GM21367 (cell line): Measurements from ENCODE around the gene SCYL1.

Experiments used
- ATAC-seq: cut with Tn5 transposase; IDR thresholded peaks from one replicate; pipeline ENCODE4 v1.9.1; 2021; ENCODE audit not compliant: unreplicated experiment

The SCYL1 gene

DNA sequence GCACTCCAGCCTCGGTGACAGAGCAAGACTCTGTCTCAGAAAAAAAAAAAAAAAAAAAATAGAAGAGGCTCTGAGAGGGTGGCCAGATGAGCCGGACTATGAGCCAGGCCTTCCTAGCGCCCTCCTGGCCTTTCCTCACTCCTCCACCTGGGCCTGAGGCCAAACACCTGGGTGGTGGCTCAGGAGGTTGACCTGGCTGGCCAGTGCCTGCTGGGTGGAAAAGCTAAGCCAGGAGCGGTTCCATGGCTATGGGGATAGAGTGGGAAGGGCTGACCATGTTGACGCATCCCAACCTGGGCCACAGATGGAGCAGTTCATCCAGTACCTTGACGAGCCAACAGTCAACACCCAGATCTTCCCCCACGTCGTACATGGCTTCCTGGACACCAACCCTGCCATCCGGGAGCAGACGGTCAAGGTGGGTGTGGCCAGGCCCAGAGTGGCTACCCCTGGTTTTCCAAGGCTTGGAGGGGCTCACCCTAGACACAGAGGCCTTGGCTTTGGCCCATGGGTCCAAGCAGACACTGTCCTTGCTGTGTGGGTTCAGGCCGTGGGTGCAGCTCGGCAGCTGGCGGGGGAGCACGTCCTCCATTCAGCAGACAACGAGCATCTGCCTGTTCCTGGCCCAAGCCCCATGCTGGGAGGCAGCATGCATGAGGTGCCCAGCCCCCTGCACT lies 7.6 kb downstream of the SCYL1 start:
- no peak for ATAC-seq

DNA sequence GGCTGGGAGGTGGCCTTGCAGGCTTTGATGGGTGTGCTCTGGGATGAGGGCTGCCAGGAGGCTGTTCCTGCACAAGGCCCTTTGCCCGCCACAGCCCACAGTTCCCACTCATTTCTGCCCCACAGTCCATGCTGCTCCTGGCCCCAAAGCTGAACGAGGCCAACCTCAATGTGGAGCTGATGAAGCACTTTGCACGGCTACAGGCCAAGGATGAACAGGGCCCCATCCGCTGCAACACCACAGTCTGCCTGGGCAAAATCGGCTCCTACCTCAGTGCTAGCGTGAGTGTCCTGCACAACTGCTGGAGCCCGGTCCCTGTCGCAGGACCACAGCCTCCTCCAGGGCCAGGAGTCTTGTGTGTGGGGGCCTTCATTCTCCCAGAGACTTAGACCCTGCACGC lies 10.2 kb downstream of the SCYL1 start:
- ATAC-seq: no peak

DNA sequence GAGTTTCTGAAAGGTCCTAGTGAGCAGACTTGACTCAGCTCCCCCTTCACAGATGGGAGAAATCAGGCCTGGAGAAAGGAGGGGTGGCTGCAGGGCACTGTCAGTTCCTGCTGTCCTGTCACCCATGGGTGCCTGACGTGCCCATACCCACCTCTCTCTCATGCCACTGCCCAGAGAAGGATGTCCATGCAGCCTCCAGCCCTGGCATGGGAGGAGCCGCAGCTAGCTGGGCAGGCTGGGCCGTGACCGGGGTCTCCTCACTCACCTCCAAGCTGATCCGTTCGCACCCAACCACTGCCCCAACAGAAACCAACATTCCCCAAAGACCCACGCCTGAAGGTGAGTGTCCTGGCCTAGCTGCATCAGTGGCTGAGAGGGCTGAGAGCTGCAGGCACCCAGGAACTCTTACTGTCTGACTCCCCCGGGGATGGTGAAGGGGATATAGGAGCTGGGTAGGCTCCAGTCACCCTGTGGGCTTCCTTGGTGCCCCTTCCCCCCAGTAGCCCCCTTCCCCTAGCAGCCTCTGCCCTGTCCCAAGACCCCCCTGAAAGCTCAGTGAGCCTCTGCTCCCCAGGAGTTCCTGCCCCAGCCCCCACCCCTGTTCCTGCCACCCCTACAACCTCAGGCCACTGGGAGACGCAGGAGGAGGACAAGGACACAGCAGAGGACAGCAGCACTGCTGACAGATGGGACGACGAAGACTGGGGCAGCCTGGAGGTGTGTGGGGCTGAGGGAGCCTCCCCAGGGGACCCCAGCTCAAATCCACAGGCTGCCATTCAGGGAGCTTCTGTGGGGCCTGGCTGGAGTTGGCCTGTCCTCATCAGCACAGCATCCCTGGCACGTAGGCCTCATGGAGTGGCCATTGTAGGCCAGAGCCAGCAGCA lies 11.8 kb downstream of the SCYL1 start:
- ATAC-seq: no peak

DNA sequence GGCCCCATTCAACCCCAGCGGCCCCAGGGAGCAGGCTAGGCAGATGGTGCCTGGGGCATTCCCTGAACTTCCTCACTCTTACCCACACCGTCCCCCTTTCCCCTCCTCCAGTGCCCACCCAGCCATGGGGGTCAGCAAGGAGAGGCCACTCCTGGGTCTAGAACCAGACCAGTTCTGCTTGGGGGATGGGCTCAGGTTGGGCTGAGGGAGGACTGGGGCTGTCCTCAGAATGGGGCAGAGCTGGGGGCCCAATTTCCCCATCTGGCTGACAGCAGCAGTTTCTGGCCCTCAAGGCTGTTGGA lies 12.4 kb downstream of the SCYL1 start:
- no peak for ATAC-seq

DNA sequence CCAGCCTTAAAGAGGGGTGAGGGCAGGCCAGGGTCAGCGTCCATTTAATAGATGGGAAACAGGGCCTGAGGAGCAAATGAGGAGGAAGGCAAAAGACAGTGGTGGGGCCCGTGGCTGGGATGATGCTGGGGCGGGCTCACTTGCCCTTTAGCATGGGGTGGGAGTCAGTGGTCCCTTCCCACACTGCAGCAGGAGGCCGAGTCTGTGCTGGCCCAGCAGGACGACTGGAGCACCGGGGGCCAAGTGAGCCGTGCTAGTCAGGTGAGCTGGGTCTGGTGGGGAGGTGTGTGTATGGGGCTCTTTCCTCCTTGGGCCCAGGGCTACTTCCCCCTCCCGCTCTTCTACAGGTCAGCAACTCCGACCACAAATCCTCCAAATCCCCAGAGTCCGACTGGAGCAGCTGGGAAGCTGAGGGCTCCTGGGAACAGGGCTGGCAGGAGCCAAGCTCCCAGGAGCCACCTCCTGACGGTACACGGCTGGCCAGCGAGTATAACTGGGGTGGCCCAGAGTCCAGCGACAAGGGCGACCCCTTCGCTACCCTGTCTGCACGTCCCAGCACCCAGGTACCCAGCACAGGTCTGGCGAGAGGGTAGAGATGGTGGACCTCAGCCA lies 12.8 kb downstream of the SCYL1 start:
- ATAC-seq: no peak

DNA sequence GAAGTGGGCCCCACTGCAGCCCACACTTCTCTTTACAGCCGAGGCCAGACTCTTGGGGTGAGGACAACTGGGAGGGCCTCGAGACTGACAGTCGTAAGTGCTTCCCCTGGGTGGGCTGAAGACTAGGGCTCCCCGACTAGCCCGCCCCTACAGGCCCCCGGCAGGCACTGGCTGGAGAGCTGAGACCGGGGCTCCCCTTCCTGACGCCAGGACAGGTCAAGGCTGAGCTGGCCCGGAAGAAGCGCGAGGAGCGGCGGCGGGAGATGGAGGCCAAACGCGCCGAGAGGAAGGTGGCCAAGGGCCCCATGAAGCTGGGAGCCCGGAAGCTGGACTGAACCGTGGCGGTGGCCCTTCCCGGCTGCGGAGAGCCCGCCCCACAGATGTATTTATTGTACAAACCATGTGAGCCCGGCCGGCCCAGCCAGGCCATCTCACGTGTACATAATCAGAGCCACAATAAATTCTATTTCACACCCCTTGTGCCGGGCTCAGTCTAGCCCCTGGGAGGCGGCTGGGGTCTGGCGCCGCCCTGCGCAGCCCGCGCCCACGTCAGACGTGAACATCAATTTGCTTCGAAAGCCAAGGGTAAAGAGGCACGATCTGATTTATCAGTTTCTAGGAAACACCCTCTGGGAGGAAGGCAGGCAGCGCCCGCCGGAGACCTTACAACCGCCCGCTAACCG lies 13.5 kb downstream of the SCYL1 start:
- no peak for ATAC-seq

DNA sequence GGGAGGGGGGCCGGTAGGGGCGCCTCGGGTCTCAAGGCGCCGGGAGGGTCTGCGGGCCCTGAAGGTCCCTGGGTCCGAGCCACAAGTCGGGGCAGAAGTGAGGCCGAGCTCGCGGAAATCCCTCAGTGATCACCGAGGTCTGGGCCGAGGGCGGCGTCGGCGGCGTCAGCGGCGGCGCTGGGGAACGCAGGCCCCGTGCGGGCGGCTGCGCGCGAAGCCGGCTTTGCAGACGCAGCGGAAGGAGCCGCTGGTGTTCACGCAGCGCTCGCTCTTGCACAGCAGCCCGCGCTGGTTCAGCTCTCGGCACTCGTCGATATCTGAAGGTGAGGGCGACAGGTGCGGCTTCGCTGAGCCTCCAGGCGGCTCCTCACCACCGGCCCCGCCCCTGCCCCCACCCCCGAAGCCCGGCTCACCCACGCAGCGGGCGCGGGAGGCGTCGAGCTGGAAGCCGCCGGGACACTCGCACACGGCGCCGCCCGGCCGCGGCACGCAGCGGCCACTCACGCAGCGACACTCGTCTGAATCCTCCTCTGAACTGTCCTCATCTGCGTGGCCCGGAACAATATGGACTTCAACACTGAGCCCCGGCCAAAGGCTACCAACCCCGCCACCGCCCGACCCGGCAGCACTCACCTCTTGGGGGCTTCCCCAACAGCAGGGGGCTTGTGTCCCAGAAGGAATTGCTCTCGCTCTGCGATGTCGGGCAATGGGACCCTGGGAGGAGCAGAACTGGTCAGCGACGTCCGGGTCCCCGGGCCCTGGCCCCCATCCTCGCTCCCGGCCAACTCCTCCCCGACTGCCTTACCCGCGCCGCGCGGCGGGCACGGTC lies 14.2 kb downstream of the SCYL1 start:
- no peak for ATAC-seq

DNA sequence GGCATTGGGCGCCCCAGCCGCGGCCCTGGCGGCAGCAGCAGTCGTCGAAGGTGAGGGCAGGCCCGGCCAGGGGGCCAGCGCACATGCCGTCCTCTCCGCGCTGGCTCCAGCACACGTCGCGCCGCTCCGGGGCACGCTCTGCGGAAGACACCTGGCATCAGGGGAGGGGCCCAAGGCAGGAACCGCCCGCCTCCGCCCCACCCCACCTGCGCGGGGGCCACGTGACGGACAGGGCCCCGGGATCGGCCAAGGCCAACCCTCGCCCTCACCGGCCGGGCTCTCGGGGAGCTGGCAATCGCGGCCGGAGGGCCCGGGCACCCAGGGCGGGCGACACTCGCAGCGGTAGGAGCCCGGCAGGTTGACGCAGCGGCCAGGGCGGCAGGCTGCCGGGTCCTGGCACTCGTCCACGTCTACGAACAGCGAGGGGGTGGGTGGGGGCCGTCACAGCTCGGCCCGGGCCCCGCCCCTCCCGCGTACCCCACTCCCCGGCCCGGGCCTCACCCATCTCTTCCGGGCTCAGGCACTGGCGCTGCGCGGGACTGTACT lies 14.9 kb downstream of the SCYL1 start:
- peak; percentile 1 for ATAC-seq

DNA sequence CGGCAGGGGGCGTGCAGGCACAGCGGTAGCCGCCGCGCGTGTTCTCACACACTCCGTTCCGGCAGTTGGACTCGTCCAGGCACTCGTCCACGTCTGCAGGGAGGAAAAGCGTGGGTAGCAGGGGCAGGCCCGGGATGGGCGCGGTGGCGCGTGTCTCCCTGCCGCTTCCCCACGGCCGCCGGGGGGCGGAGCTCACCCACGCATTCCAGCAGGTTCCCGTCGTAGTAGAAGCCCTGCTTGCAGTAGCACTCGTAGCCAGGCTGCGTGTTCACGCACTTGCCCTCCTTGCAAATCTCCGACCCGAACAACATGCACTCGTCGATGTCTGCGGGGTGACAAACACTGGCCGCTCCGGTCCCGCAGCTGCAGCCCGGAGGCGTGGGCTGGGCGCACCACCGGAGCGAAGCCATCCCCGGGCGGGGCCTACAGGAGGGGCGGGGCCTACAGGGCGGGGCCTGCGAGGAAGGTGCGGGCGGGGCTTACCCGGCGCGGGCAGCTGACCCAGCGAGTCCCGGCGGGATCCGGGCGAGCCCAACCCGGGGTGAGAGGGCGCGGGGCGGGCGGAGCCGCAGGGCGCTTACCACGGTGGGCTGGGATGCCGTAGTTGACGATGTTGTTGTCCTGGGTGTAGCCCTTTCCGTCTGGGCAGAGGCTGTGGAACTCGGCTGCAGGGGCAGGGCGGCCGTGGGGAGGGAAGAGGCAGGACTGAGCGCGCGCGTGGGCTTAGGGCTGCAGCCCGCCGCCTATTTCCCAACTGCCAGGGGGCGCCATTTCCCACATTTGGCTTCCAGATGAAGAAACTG lies 15.6 kb downstream of the SCYL1 start:
- peak; percentile 44 for ATAC-seq

DNA sequence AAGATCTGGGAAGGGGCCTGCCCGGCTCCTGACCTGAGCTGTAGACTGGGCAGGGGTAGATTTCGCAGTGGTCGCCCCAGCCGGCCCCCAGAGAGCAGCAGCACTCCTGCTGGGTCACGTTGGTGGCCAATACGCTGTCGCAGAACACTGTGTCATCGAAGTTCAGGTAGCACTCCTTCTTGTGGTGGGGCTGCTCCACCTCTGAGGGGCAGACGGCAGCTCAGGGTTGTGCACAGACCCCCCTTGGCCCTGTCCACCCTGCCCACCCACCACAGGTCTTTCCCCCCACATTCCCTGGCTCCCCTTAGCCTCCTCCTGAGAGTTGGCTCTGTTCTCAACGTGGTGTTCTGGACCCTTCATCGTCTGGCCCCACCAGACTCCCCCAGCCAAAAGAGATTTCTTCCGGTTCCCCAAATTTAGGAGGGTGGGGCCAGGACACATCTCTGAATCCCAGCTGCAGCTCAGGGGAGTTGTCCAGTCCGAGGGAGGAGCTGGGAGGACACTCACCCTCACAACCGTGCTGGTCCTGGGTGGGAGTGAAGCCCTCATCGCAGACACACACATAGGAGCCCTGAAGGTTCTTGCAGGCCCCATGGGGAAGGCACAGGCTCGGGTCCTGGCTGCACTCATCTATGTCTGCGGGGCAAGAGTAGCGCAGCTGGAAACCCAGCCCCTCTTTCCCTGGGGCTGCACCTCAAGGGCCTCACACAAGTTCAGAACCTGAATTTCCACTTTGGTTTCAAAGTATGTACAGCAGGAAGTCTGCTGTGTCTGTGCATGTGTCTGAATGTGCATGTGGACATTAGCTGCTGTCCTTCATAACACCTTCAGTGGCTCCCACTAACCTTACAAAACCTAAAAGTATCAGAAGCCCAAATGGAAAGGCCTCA lies 16.5 kb downstream of the SCYL1 start:
- ATAC-seq: no peak

DNA sequence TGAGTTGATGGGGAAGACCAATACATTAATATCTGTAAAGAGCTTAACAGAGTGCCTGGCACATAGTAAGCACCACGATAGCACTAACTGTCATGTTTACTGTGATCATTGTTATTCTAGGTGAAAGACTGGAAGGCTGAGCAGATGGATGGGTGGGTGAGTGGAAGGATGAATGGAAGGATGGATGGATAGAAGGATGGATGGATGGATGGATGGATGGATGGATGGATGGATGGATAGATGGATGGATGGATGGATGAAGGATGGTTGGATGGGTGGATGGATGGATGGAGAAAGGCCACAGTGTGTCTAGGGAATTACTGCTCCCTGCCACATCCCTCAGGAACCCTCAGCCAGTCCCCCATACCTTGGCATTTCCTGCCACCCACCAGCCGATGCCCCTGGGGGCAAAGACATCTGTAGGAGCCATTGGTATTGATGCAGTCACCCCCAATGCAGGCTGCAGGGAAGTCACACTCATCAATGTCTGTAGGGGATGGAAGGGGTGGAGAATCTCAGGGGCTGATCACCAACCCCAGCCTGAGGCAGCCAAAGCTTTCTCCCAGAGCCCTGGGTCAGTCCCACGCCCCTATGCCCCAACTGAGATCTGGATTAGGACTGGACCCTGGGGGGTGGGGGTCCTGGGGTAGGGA lies 18.0 kb downstream of the SCYL1 start:
- no peak for ATAC-seq

DNA sequence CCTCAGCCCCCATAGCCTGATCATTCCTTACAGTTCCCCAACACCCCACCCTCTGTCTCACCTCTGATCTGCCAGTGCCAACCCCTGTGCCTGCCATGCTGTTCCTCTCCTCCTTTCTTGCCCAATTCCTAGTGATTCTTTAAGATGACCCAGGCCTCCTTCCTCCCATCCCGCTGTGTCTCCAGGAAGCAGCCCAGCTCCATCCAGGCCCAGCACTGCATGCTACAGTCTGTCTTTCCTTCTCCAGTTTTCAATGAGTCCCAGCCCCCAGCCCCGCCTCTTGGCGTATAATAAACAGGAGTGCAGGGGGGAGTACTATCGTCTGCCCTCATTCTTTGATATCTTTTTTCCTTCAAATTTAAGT lies 21.0 kb downstream of the SCYL1 start:
- no peak for ATAC-seq

DNA sequence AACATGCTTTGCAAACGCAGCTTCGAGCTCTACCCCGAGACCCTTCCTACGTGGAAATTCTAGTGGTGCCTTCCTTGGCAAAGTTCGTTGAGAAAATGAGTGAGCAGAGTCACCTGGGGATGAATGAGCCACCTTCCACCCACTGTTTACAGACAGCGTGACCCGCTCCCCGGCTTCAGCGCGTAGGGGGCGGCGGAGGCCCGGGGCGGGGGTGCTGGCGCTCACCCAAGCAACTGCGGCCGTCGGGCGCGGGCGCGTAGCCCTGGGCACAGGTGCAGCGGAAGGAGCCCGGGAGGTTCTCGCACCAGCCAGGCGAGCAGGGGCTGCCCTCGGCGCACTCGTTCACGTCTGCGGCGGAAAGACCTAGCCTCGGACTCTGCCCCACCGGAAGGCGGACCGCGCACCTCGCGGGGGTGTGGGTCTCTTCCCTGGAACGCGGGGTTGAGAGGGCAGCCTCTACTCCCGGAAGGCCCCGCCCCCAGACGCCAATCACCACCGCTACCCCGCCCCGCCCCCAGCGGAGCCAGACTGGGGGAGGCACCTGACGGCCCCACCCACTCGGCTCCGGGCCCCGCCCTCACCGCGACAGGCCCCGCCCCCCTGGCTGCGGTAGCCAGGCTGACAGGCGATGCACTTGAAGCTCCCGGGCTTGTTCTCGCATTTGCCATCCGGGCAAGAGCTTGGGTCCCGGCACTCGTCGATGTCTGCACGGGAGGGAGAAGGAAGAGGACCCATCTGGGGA lies 21.5 kb downstream of the SCYL1 start:
- ATAC-seq: peak; percentile 60

DNA sequence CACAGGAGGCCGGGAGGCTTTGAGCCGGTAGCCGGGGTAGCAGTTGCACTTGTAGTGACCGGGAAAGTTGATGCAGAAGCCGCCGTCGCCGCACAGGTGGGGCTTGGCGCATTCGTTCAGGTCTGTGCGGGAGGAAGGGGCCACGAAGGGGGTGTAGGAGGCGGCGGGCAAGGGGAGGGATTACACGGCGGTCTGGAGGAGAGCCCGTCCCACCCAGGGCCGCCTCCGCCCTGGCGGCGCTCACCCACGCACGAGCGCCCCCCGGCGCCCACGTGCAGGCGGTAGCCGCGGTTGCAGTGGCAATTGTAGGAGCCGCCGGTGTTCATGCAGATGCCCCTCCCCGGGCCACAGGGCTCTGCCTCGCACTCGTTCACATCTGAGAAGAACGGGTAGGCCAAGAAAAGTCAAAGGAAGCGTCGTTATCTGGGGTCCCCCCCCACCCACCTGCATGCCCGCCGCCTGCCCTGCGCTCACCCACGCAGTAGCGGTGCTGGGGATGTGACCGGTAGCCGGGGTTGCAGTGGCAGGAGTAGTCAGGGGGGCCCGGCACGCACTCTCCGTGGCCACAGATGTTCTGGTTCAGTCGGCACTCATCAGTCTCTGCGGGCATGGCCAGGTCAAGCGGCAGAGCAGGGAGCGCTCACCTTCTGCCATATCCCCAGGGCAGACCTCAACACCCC lies 22.7 kb downstream of the SCYL1 start:
- no peak for ATAC-seq

DNA sequence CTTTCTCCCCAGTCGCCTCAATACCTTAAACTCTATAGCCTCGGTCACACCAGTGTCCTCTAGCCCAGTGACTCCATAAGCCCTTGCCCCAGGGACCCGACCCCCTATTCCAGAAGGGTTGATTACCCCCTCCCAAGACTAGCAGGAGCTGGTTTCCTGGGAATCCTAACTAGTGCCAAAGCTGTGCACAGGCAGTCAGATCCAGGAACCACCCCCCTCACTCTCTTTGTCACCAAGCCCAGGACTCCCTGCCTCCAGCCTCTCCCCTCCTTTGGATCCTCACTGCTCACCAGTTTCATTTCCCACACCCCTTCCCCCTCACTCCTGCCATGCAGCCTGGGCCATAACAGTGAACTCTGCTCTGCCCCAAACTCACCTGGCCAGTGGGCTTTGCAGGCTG lies 23.5 kb downstream of the SCYL1 start:
- ATAC-seq: no peak

DNA sequence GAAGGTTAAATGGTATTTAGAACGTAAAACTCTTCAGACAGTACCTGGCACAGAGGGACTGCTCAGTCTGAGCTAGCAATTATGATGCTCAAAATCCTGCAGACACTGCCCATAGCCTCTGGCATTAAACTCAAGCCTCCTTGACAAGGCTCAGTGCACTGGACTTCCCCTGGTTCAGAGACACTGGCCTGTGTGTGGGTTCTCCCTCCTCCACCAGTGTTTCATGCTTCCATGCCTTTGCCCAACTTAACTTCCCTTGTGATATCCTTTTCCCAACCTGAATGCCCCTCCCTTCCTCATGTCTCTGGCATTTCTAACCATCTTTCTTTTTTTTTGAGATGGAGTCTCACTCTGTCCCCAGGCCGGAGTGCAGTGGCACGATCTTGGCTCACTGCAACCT lies 24.2 kb downstream of the SCYL1 start:
- ATAC-seq: no peak
